ENCODE data around the gene GATA2.

GATA2 gene

DNA sequence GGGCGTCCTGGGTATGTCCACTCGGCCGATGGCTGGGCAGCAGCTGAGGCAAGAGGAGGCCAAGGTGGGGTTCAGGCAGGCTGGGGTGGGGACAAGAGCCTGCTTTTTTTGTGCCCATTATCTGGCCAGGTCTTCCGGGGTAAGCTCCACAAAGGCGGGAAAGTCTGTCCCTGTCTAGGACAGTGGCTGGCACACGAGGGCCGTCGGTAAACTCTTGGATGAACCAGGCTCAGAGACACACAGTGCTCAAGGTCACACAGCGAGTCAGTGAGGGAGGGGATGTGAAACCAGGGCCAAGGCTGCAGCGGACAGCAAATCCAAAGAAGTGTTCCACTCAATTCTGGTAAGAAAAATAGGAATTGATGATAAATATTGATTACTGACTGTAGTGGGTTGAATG lies 29.2 kb downstream of the GATA2 start:
- no peak for TF ChIP-seq TAF1 (IDR thresholded peaks at IDR 0.05; ENCODE audit: low read depth)
- TF ChIP-seq USF1 (IDR thresholded peaks at IDR 0.05), result no peak
- TF ChIP-seq YY1 (IDR thresholded peaks at IDR 0.05; ENCODE audit: low read depth), result no peak
- no peak for TF ChIP-seq NFIC (IDR thresholded peaks at IDR 0.05)
- TF ChIP-seq CREB1 (IDR thresholded peaks at IDR 0.05; ENCODE audit: low read depth), result no peak
- TF ChIP-seq CEBPB (IDR thresholded peaks at IDR 0.05), result no peak
- no peak for TF ChIP-seq EP300 (IDR thresholded peaks at IDR 0.05; ENCODE audit: borderline replicate concordance)
- TF ChIP-seq FOXM1 (IDR thresholded peaks at IDR 0.05; ENCODE audit: borderline replicate concordance, low read depth), result no peak

- TF ChIP-seq CEBPB (IDR thresholded peaks at IDR 0.05) (no peak), YY1 (IDR thresholded peaks at IDR 0.05; ENCODE audit: low read depth) (no peak), FOXM1 (IDR thresholded peaks at IDR 0.05; ENCODE audit: borderline replicate concordance, low read depth) (no peak), TEAD4 (IDR thresholded peaks at IDR 0.05) (no peak), EGR1 (IDR thresholded peaks at IDR 0.05) (no peak), CREB1 (IDR thresholded peaks at IDR 0.05; ENCODE audit: low read depth) (no peak)
- TF ChIP-seq, protein P1, sequence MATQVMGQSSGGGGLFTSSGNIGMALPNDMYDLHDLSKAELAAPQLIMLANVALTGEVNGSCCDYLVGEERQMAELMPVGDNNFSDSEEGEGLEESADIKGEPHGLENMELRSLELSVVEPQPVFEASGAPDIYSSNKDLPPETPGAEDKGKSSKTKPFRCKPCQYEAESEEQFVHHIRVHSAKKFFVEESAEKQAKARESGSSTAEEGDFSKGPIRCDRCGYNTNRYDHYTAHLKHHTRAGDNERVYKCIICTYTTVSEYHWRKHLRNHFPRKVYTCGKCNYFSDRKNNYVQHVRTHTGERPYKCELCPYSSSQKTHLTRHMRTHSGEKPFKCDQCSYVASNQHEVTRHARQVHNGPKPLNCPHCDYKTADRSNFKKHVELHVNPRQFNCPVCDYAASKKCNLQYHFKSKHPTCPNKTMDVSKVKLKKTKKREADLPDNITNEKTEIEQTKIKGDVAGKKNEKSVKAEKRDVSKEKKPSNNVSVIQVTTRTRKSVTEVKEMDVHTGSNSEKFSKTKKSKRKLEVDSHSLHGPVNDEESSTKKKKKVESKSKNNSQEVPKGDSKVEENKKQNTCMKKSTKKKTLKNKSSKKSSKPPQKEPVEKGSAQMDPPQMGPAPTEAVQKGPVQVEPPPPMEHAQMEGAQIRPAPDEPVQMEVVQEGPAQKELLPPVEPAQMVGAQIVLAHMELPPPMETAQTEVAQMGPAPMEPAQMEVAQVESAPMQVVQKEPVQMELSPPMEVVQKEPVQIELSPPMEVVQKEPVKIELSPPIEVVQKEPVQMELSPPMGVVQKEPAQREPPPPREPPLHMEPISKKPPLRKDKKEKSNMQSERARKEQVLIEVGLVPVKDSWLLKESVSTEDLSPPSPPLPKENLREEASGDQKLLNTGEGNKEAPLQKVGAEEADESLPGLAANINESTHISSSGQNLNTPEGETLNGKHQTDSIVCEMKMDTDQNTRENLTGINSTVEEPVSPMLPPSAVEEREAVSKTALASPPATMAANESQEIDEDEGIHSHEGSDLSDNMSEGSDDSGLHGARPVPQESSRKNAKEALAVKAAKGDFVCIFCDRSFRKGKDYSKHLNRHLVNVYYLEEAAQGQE (IDR thresholded peaks at IDR 0.05; ENCODE audit: low read depth), result no peak
- TF ChIP-seq, protein P2, sequence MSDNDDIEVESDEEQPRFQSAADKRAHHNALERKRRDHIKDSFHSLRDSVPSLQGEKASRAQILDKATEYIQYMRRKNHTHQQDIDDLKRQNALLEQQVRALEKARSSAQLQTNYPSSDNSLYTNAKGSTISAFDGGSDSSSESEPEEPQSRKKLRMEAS (IDR thresholded peaks at IDR 0.05), result no peak
These were observed 29.6 kb downstream of the GATA2 start for GRCh38 chr3:128463354-128463753.

DNA sequence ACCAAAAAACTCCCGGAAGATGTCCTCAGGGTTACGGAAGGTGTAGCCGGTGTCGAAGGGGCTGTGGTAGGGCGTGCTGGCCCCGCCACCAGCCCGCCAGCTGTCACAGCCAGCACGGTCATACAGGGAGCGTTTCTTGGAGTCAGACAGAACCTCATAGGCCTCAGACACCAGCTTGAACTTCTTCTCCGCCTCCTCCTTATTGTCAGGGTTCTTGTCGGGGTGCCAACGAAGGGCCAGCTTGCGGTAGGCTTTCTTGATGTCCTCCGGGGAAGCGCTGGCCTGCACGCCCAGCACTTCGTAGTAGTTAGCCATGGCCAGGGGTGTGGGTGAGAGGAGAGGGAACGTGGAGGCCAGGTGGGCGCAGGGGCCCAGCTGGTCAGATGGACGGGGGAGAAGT lies 30.1 kb downstream of the GATA2 start:
- no peak for TF ChIP-seq TCF12 (IDR thresholded peaks at IDR 0.05; ENCODE audit: low read depth)
- TF ChIP-seq, protein P1 (IDR thresholded peaks at IDR 0.05; ENCODE audit: low read depth), result no peak
- no peak for TF ChIP-seq TAF1 (IDR thresholded peaks at IDR 0.05; ENCODE audit: low read depth)
- TF ChIP-seq RAD21 (IDR thresholded peaks at IDR 0.05; ENCODE audit: low read depth), result no peak
- TF ChIP-seq EGR1 (IDR thresholded peaks at IDR 0.05), result no peak

- TF ChIP-seq FOXM1 (IDR thresholded peaks at IDR 0.05; ENCODE audit: borderline replicate concordance, low read depth) (no peak), EP300 (IDR thresholded peaks at IDR 0.05; ENCODE audit: borderline replicate concordance) (no peak), ZBTB7A (IDR thresholded peaks at IDR 0.05; ENCODE audit: low read depth) (no peak), TCF12 (IDR thresholded peaks at IDR 0.05; ENCODE audit: low read depth) (no peak), EGR1 (IDR thresholded peaks at IDR 0.05) (no peak), TEAD4 (IDR thresholded peaks at IDR 0.05) (no peak), USF1 (IDR thresholded peaks at IDR 0.05) (no peak), NFIC (IDR thresholded peaks at IDR 0.05) (no peak), YY1 (IDR thresholded peaks at IDR 0.05; ENCODE audit: low read depth) (no peak), TAF1 (IDR thresholded peaks at IDR 0.05; ENCODE audit: low read depth) (no peak), RAD21 (IDR thresholded peaks at IDR 0.05; ENCODE audit: low read depth) (no peak), CEBPB (IDR thresholded peaks at IDR 0.05) (no peak), CREB1 (IDR thresholded peaks at IDR 0.05; ENCODE audit: low read depth) (no peak)
- TF ChIP-seq, protein P2 (IDR thresholded peaks at IDR 0.05), result no peak
- TF ChIP-seq, protein P1 (IDR thresholded peaks at IDR 0.05; ENCODE audit: low read depth), result no peak
These were observed 30.6 kb downstream of the GATA2 start for GRCh38 chr3:128462341-128462910.

- TF ChIP-seq CREB1 (IDR thresholded peaks at IDR 0.05; ENCODE audit: low read depth) (no peak), USF1 (IDR thresholded peaks at IDR 0.05) (no peak), TCF12 (IDR thresholded peaks at IDR 0.05; ENCODE audit: low read depth) (no peak), EGR1 (IDR thresholded peaks at IDR 0.05) (no peak), TAF1 (IDR thresholded peaks at IDR 0.05; ENCODE audit: low read depth) (no peak)
- TF ChIP-seq, protein P1 (IDR thresholded peaks at IDR 0.05; ENCODE audit: low read depth), result no peak
- TF ChIP-seq, protein P2 (IDR thresholded peaks at IDR 0.05), result no peak
These were observed 31.3 kb downstream of the GATA2 start for GRCh38 chr3:128461731-128462130.
